ENCODE measurements around the gene SLC25A19.

The SLC25A19 gene

DNA sequence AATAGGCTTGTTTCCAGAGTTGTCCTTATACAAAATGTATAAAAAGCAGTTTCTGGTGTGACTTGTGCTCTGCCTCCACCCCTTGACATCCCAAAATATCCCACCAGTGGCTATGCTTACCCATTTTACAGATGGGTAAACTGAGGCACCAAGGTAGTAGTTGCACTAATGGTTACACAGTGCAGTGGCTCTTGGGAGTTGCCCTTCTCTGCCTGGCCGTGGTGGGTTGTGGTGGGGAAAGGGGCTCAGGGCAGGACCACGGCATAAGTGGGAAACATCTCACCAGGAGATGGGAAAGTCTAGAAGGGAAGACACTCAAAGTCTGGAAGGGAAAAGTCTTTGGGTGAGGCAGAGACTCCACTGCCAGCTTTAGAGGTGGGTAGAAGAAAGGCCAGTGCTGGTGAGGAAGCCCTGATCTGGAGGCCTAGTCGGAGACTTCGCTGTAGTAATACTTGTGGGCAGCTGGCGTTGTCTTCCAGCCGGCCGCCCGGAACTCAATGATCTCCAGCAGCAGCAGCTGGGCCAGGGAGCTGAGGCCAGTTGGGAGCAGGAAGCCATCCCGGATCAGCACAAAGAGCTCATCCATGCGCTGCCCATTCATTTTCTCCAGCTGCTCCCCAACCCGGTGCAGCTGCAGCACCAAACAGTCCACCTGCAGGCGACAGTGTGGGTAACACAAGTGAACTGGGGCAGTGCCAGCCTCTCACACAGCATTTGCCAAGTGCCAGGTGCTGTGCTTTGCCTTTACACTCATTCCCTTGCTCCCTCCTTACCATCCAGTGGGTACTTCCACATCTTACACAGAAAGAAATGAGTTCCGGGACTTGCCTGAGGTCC is 22.7 kb downstream of the SLC25A19 start:
- H3K9ac ChIP-seq (ENCODE audit: low read length) = no peak overlapping the region
- H2AFZ ChIP-seq (ENCODE audit: low read depth, low read length) = no peak overlapping the region
- H4K20me1 ChIP-seq (ENCODE audit: insufficient read depth, low read length) = no peaks in the 10 kb centered on the region
- H3K27me3 ChIP-seq (ENCODE audit: low read depth, low read length) = no peaks in the 10 kb centered on the region
- peaks cover 31% of the 10 kb centered on the region for H3K36me3 ChIP-seq (replicated peaks; ENCODE audit: low read depth, low read length)
- no peaks in the 10 kb centered on the region for H3K9me3 ChIP-seq (ENCODE audit: insufficient read depth, low read length)
- peaks cover 22% of the 10 kb centered on the region for H3K4me1 ChIP-seq (ENCODE audit: low read length)
- H3K27ac ChIP-seq (ENCODE audit: low read length) = no peak overlapping the region
- no peak overlapping the region for H3K4me3 ChIP-seq (ENCODE audit: low read length)
- TF ChIP-seq EZH2phosphoT487 (IDR thresholded peaks at IDR 0.05; ENCODE audit: low read depth) = no peak
- TF ChIP-seq, protein P1, sequence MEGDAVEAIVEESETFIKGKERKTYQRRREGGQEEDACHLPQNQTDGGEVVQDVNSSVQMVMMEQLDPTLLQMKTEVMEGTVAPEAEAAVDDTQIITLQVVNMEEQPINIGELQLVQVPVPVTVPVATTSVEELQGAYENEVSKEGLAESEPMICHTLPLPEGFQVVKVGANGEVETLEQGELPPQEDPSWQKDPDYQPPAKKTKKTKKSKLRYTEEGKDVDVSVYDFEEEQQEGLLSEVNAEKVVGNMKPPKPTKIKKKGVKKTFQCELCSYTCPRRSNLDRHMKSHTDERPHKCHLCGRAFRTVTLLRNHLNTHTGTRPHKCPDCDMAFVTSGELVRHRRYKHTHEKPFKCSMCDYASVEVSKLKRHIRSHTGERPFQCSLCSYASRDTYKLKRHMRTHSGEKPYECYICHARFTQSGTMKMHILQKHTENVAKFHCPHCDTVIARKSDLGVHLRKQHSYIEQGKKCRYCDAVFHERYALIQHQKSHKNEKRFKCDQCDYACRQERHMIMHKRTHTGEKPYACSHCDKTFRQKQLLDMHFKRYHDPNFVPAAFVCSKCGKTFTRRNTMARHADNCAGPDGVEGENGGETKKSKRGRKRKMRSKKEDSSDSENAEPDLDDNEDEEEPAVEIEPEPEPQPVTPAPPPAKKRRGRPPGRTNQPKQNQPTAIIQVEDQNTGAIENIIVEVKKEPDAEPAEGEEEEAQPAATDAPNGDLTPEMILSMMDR (IDR thresholded peaks at IDR 0.05; ENCODE audit: low read depth, low read length) = no peak
- peaks cover 25% of the 10 kb centered on the region for H3K79me2 ChIP-seq (ENCODE audit: low read length)
- H3K4me2 ChIP-seq (ENCODE audit: low read length) = no peak overlapping the region

DNA sequence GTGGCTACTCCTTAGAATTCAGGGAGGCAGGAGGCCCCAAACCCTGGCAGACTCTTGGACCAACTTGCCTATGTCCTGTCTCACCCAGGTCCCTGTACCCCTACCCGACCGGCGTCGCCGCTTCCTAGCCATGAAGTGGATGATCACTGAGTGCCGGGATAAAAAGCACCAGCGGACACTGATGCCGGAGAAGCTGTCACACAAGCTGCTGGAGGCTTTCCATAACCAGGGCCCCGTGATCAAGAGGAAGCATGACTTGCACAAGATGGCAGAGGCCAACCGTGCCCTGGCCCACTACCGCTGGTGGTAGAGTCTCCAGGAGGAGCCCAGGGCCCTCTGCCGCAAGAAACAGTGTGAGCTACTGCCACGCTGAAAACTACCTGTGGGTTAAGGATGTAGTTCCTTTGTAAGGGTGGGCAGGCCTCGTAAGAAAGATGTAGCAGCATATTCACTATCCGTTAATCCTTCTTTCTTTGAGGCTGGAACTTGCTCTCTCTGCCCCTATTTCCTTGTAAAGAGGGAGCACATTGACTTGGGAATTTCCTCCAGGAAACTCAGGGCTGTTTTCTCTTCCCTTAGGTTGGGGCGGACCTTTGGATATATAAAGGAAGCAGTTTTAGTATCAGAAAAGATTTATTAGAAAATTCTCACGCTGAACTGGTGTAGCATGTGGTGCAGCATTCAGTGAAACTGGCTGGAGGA is 23.5 kb downstream of the SLC25A19 start:
- peaks cover 31% of the 10 kb centered on the region for H3K79me2 ChIP-seq (ENCODE audit: low read length)
- TF ChIP-seq, protein P1 (IDR thresholded peaks at IDR 0.05; ENCODE audit: low read depth, low read length) = no peak
- TF ChIP-seq EZH2phosphoT487 (IDR thresholded peaks at IDR 0.05; ENCODE audit: low read depth) = no peak
- H3K4me1 ChIP-seq (ENCODE audit: low read length) = peaks cover 22% of the 10 kb centered on the region
- H3K9me3 ChIP-seq (ENCODE audit: insufficient read depth, low read length) = no peaks in the 10 kb centered on the region
- H2AFZ ChIP-seq (ENCODE audit: low read depth, low read length) = no peak overlapping the region
- H3K4me2 ChIP-seq (ENCODE audit: low read length) = no peak overlapping the region
- H4K20me1 ChIP-seq (ENCODE audit: insufficient read depth, low read length) = no peaks in the 10 kb centered on the region
- H3K27ac ChIP-seq (ENCODE audit: low read length) = no peak overlapping the region
- H3K36me3 ChIP-seq (replicated peaks; ENCODE audit: low read depth, low read length) = peaks cover 31% of the 10 kb centered on the region
- no peak overlapping the region for H3K9ac ChIP-seq (ENCODE audit: low read length)
- no peak overlapping the region for H3K4me3 ChIP-seq (ENCODE audit: low read length)
- no peaks in the 10 kb centered on the region for H3K27me3 ChIP-seq (ENCODE audit: low read depth, low read length)

DNA sequence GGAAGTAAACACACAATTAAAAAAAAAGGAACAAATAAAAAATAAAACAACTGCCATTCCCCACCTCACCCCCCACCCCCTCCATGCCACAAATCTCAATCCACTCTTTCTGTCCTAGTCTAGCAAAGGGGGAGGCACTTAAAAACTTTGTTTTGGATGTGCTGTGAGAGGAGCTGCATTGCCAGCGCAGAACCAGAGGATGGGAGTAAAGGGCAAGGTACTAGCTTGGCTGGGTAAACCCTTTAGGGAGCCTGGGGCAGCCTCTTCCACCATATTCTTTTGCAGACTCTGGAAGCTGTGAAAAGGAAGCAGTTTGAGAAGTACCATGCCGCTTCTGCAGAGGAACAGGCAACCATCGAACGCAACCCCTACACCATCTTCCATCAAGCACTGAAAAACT is 26.2 kb downstream of the SLC25A19 start:
- H3K4me2 ChIP-seq (ENCODE audit: low read length) = peak overlapping the region; percentile 97

More for the DNA sequence above, 26.2 kb downstream of the SLC25A19 start:
- H3K9me3 ChIP-seq (ENCODE audit: insufficient read depth, low read length) = no peaks in the 10 kb centered on the region
- no peak overlapping the region for H2AFZ ChIP-seq (ENCODE audit: low read depth, low read length)
- peaks cover 31% of the 10 kb centered on the region for H3K36me3 ChIP-seq (replicated peaks; ENCODE audit: low read depth, low read length)
- peaks cover 53% of the 10 kb centered on the region for H3K79me2 ChIP-seq (ENCODE audit: low read length)
- H3K9ac ChIP-seq (ENCODE audit: low read length) = no peak overlapping the region
- TF ChIP-seq EZH2phosphoT487 (IDR thresholded peaks at IDR 0.05; ENCODE audit: low read depth) = no peak
- TF ChIP-seq, protein P1 (IDR thresholded peaks at IDR 0.05; ENCODE audit: low read depth, low read length) = no peak
- peak overlapping the region; percentile 95 for H3K4me3 ChIP-seq (ENCODE audit: low read length)
- H3K4me1 ChIP-seq (ENCODE audit: low read length) = peaks cover 18% of the 10 kb centered on the region
- no peak overlapping the region for H3K27ac ChIP-seq (ENCODE audit: low read length)
- H3K27me3 ChIP-seq (ENCODE audit: low read depth, low read length) = no peaks in the 10 kb centered on the region
- no peaks in the 10 kb centered on the region; the same call in 1 of the 2 replicates for H4K20me1 ChIP-seq (ENCODE audit: insufficient read depth, low read length)

Data from OCI-LY3 (cell line).